HepG2 (cell line): ENCODE results near the gene YIPF3. TPM values are rescaled to one million over a fixed set of nuclear protein-coding genes. Genes with fewer than 3 reads are reported as not detected.
A peak's percentile ranks its signal among the peaks of the same experiment; 100 is the strongest.

ENCODE experiments used
- ATF1 ChIP-seq: IDR thresholded peaks from 2 replicates; pipeline ENCODE4 v1.6.1; 2016; ENCODE audit warnings: mild to moderate bottlenecking, control low read depth
- ELF4 ChIP-seq: sonication (generic); formaldehyde crosslinking; IDR thresholded peaks from 2 replicates; pipeline ENCODE4 v1.5.0; 2020; ENCODE audit warnings: missing genetic modification reagents, mild to moderate bottlenecking, moderate library complexity, borderline replicate concordance
- MAZ ChIP-seq, 2 experiments: sonication (generic) in 1 of 2; formaldehyde crosslinking in 1 of 2; IDR thresholded peaks; 2 replicates each; pipeline versions ENCODE4 v1.5.0 to v1.6.1; 2012 to 2020; ENCODE audit warnings: low read depth in 2 of 2, mild to moderate bottlenecking in 2 of 2, borderline replicate concordance in 1 of 2, improper control_type of control experiment in 1 of 2, low read length in 1 of 2, missing genetic modification reagents in 1 of 2, moderate library complexity in 1 of 2
- MBD4 ChIP-seq: IDR thresholded peaks from 2 replicates; pipeline ENCODE4 v1.6.1; 2012; ENCODE audit warnings: low read length, inconsistent platforms, borderline replicate concordance
- SP2 ChIP-seq: sonication (generic); formaldehyde crosslinking; IDR thresholded peaks from 2 replicates; pipeline ENCODE4 v1.5.1; 2020; ENCODE audit warnings: mild to moderate bottlenecking, missing genetic modification reagents
- STAT5B ChIP-seq: sonication (generic); formaldehyde crosslinking; IDR thresholded peaks from 2 replicates; pipeline ENCODE4 v1.4.0; 2020; ENCODE audit warnings: missing genetic modification reagents
- TBP ChIP-seq: sonication (generic); formaldehyde crosslinking; IDR thresholded peaks from 2 replicates; pipeline ENCODE4 v1.5.0; 2020; ENCODE audit warnings: missing genetic modification reagents
- ZMYM2 ChIP-seq: sonication (generic); formaldehyde crosslinking; IDR thresholded peaks from 2 replicates; pipeline ENCODE4 v1.8.0; 2022; ENCODE audit warnings: mild to moderate bottlenecking, missing genetic modification reagents
- ZNF207 ChIP-seq: fragments of 450-650 bp; IDR thresholded peaks from 2 replicates; pipeline ENCODE4 v1.6.1; 2016; ENCODE audit warnings: antibody characterized with exemption, borderline replicate concordance
- ZNF616 ChIP-seq: sonication (generic); formaldehyde crosslinking; IDR thresholded peaks from 2 replicates; pipeline ENCODE4 v1.5.0; 2020; ENCODE audit warnings: low read depth, mild to moderate bottlenecking, missing genetic modification reagents
- ZNF674 ChIP-seq: sonication (generic); formaldehyde crosslinking; IDR thresholded peaks from 2 replicates; pipeline ENCODE4 v1.5.0; 2020; ENCODE audit warnings: low read depth, mild to moderate bottlenecking, missing genetic modification reagents
- ZNF7 ChIP-seq: IDR thresholded peaks from 2 replicates; pipeline ENCODE4 v1.6.1; 2016; ENCODE audit warnings: missing biosample characterization, missing genetic modification reagents
- polyA plus RNA-seq, 8 experiments: library from polyadenylated mRNA; depleted of rRNA in 3 of 8; stranded (reverse) in 7 of 8; unstranded in 1 of 8; fragments of >200 nt; fragmentation: Illumina TruSeq in 4 of 8; extraction: Trizol in 4 of 8; gene quantifications; 2 replicates each; pipeline versions ENCODE4 v1.2.1 to v1.2.3, GENCODE V29; 2011 to 2016; ENCODE audit warnings: low read depth in 4 of 8, missing spikeins in 1 of 8, mixed read lengths in 1 of 8; ENCODE audit not compliant: insufficient read depth in 1 of 8
- total RNA-seq, 5 experiments: library from RNA; depleted of rRNA; stranded (reverse); fragments of >200 nt; fragmentation: Illumina TruSeq; extraction: Trizol; gene quantifications; 2 replicates each; pipeline ENCODE4 v1.2.3, GENCODE V29; 2016; ENCODE audit warnings: low read depth in 1 of 5
- TF ChIP-seq, protein P1 (sequence below), 2 experiments: fragments of 450-650 bp in 1 of 2; sonication (generic) in 1 of 2; formaldehyde crosslinking in 1 of 2; IDR thresholded peaks; 2 replicates each; pipeline versions ENCODE4 v1.6.1 to v1.8.0; 2016 to 2022; ENCODE audit warnings: antibody characterized with exemption in 1 of 2, mild to moderate bottlenecking in 1 of 2, missing genetic modification reagents in 1 of 2
- TF ChIP-seq, protein P2 (sequence below): sonication (generic); formaldehyde crosslinking; IDR thresholded peaks from 2 replicates; pipeline ENCODE4 v1.5.0; 2020; ENCODE audit warnings: missing genetic modification reagents, mild to moderate bottlenecking, borderline replicate concordance
- TF ChIP-seq, protein P3 (sequence below): IDR thresholded peaks from 2 replicates; pipeline ENCODE4 v1.6.1; 2016; ENCODE audit warnings: mild to moderate bottlenecking
- TF ChIP-seq, protein P4 (sequence below): sonication (generic); formaldehyde crosslinking; IDR thresholded peaks from 2 replicates; pipeline ENCODE4 v1.8.0; 2022; ENCODE audit warnings: missing genetic modification reagents, mild to moderate bottlenecking, borderline replicate concordance

The YIPF3 gene
- total and polyA plus RNA-seq, 2 of the 13 experiments (the other 11 are each of a cell fraction or from before 2014, with no cell fraction given): 107 to 206 TPM

DNA sequence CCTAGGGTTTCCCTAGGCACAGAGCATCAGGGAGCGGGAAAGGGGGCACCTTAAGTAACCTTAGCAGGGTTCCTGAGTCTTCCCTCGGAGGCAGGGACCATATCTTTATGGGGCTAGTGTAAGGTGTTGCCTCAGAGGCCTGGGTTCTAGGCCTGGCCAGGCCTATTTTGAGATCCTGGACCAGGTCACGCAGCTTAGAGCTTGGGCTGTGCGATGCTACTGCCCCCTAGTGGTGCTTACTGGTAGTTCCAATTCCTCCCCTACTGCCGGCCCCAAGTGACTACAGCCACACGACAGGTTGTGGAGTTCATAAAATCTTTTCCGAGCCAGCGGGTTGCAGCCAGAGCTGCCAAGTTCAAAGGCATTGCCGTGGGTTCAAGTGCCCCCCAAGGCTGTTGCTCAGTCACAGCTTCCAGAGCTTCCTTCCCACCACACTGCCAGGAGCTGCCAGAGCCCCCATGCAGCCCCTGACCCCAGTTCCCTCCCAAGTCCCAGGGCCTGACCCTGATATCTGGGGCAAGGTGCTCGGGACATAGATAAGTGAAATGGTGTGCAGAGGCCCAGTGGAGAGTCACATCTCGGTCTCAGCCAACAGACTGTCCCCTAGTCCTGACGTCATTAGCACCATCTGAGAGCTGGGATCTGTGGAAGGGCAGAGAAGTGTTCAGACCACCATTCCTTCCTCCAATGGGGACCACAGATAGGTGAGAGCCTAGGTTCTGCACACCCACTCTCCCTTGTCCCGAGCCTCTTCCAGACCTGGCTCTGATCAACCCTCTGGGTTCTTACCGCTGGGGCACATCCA lies 9.9 kb downstream of the YIPF3 start (continued):
- TF ChIP-seq, protein P1, sequence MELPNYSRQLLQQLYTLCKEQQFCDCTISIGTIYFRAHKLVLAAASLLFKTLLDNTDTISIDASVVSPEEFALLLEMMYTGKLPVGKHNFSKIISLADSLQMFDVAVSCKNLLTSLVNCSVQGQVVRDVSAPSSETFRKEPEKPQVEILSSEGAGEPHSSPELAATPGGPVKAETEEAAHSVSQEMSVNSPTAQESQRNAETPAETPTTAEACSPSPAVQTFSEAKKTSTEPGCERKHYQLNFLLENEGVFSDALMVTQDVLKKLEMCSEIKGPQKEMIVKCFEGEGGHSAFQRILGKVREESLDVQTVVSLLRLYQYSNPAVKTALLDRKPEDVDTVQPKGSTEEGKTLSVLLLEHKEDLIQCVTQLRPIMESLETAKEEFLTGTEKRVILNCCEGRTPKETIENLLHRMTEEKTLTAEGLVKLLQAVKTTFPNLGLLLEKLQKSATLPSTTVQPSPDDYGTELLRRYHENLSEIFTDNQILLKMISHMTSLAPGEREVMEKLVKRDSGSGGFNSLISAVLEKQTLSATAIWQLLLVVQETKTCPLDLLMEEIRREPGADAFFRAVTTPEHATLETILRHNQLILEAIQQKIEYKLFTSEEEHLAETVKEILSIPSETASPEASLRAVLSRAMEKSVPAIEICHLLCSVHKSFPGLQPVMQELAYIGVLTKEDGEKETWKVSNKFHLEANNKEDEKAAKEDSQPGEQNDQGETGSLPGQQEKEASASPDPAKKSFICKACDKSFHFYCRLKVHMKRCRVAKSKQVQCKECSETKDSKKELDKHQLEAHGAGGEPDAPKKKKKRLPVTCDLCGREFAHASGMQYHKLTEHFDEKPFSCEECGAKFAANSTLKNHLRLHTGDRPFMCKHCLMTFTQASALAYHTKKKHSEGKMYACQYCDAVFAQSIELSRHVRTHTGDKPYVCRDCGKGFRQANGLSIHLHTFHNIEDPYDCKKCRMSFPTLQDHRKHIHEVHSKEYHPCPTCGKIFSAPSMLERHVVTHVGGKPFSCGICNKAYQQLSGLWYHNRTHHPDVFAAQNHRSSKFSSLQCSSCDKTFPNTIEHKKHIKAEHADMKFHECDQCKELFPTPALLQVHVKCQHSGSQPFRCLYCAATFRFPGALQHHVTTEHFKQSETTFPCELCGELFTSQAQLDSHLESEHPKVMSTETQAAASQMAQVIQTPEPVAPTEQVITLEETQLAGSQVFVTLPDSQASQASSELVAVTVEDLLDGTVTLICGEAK (IDR thresholded peaks at IDR 0.05): no peak
- TF ChIP-seq, protein P1 (CRISPR knock-in tag; IDR thresholded peaks at IDR 0.05): no peak
- TF ChIP-seq ZNF674 (CRISPR knock-in tag) (no peak), ATF1 (no peak), ZNF207 (no peak), MBD4 (no peak), ZMYM2 (CRISPR knock-in tag) (no peak), ZNF616 (no peak), MAZ (IDR thresholded peaks at IDR 0.05; ENCODE audit: borderline replicate concordance, low read depth, low read length) (no peak), MAZ (CRISPR knock-in tag; IDR thresholded peaks at IDR 0.05; ENCODE audit: low read depth) (peak; percentile 8; the same call in 1 of the 2 replicates), SP2 (CRISPR knock-in tag) (0 out of 2 replicates have a peak, but pooled peaks have one; percentile 14), STAT5B (CRISPR knock-in tag) (no peak), ZNF7 (CRISPR knock-in tag) (no peak), ELF4 (CRISPR knock-in tag) (no peak), TBP (no peak)
- TF ChIP-seq, protein P2, sequence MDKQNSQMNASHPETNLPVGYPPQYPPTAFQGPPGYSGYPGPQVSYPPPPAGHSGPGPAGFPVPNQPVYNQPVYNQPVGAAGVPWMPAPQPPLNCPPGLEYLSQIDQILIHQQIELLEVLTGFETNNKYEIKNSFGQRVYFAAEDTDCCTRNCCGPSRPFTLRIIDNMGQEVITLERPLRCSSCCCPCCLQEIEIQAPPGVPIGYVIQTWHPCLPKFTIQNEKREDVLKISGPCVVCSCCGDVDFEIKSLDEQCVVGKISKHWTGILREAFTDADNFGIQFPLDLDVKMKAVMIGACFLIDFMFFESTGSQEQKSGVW: no peak
- TF ChIP-seq, protein P3, sequence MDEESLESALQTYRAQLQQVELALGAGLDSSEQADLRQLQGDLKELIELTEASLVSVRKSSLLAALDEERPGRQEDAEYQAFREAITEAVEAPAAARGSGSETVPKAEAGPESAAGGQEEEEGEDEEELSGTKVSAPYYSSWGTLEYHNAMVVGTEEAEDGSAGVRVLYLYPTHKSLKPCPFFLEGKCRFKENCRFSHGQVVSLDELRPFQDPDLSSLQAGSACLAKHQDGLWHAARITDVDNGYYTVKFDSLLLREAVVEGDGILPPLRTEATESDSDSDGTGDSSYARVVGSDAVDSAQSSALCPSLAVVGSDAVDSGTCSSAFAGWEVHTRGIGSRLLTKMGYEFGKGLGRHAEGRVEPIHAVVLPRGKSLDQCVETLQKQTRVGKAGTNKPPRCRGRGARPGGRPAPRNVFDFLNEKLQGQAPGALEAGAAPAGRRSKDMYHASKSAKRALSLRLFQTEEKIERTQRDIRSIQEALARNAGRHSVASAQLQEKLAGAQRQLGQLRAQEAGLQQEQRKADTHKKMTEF (CRISPR knock-in tag): peak; percentile 76
- TF ChIP-seq, protein P4, sequence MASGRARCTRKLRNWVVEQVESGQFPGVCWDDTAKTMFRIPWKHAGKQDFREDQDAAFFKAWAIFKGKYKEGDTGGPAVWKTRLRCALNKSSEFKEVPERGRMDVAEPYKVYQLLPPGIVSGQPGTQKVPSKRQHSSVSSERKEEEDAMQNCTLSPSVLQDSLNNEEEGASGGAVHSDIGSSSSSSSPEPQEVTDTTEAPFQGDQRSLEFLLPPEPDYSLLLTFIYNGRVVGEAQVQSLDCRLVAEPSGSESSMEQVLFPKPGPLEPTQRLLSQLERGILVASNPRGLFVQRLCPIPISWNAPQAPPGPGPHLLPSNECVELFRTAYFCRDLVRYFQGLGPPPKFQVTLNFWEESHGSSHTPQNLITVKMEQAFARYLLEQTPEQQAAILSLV: no peak
